HG03097 (cell line): ENCODE results near the gene PRKN.

Experiments used
- ATAC-seq: cut with Tn5 transposase; IDR thresholded peaks from one replicate; pipeline ENCODE4 v1.9.1; 2021; ENCODE audit not compliant: unreplicated experiment, low FRiP score

Gene PRKN

DNA sequence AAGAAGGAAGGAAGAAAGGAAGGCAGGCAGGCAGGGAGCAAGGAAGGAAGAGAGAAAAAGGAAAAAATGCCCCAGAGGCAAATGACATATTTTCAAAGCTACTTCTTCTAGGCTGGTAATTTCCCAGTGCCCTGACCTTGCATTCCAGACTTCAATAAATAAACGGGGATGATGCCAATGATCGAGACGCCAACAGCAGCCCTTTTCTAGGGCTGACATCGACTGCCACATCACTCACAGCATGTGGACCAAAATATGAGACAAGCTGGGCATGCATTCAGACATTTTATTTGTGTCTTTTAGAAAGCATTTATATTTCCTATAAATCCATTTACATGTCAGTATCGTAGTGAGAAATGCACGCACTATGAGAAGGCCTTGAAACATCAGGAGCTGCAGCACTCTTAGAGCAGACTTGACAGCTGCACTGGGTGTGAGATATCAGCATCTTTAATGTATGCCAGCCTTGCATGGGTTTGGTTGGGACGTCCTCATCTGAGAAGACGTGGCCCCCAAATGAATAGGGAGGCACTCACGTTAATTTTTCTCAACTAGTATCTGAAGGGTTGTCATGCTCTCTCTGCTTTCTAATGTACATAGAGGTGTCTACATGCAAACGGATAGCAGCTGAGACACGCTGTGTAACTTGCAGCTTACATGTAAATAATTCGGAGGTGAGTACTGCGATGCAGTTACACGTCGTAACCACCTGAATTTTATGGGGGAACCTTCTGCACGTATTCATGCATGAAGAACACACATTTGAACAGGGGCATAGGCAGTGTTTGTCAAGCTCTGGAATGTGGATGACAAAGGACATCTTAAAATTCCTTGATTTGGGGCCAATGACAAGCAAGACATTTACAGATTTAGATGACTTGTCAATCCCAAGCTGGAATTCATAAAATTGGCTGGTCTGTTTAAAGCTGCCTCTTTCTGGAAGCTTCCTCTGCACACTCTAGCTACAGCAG, 1304.6 kb downstream of the PRKN start:
- ATAC-seq: no peak

DNA sequence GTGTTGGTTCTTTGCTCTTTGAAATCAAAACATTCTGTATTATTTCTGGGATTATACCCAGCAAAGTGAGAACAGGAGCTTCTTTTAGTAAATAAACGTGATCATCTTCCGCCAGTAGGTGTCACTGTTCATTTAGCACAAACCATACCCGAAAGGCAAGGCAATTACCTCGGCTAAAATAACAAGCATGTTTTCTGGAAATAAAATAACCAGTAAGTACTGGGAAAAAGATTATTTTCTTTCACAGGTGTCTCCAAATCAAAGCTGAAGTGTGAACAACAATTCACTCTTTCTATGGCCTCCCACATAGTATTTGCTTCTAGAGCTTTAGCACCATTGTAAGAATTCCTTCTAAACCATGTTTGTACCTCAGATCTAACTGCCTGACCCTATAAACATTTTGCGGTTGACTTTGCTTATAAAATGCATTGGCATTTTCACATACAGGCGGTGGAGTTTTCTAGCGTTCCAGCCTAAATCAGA, 1309.1 kb downstream of the PRKN start:
- ATAC-seq: no peak

DNA sequence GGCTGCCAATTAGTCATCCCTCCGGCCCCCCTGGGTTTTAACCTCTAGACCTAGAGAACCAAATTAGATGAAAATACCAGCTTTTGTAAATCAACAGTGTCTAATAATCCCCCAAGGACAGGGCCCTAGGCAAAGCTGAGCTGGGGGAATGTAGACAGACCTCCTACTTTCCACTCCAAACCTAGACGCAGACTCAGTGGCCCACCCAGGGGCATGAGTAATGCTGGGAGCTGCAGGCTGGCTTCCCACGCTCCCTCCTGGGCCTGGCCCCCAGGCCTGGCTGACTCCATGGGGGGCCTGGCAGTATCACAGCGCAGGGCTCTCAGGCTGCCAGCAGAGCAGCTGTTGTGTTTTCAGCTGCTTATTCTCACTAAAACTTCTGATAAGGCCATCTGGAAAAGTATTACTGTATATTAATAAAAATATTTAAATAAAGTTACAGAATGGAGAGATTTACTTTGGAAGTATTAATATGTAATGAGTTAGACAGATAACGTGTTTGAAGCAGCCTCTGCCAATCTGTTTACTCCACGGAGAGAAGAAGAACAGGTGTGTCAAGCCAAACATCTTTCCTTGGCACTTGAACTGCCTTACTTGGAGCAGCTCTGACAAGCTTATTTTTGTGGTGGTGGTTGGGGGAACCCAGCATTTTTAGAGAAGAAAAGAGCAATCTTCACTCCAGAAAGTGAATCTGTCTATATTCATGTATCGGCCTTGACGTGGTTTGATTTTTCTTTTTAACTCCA, 1309.7 kb downstream of the PRKN start:
- no peak for ATAC-seq

DNA sequence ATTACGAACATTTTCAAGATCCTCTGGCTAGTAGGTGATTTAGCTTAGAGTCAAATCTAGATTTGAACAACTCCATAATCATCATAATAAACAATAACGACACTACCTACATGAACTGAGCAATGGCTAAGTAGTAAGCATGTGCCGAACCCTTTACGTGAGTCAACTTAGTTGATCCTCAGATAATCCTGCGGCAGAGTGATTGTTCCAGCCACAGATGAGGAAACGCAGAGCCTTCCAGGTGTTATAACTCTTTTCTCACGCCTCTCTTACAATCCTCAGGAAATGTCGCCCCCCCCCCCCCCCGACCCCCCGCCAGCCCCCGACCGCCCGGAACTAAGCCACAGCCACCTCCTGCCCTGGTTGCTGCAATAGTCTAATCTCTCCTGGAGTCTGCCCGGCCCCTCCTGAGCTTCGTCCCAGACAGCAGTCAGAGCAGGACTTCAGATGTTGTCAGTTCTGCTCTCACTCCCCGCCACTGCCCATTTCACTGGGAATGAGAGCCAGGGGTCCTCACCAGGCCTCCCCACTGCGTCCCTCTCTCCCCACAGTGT, 1312.2 kb downstream of the PRKN start:
- no peak for ATAC-seq

DNA sequence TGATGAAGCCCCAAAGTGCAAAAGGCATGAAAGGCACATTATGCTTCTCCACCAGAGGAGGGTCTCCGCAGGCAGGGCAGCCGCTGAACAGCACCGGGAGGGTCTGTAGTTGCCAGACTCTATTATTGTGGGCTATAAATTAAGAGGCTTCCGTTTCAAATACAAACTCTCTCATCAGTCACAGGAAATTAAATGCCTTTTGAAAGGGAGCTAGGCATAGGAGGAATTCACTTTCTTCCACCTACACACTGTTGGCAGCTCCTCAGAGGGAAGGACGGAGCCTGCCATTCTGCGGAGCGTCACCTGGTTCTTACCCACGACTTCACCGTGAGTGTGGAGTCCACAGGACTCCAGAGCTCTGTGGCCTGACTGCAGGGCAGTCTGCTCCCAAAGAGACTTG, 1312.9 kb downstream of the PRKN start:
- ATAC-seq: no peak

DNA sequence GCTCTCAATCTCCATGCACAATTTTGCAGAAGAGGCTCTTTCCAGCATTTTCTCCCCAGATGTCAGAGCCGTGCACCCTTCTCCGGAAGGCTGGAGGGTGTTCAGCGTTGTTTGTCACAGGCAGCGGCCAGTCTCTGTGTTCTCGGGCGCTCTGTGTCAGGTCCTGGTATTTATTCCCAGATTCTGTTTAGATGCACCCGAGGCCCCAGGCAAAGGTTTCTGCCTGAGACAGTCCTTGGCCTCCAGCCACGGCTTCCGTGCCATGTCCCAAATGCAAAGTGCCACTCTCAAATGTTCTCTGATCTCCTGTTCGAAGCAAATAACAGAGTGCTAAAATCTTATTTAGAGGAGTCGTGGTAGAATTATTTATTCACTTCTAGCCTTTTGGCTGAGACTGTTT, 1313.4 kb downstream of the PRKN start:
- ATAC-seq: no peak

DNA sequence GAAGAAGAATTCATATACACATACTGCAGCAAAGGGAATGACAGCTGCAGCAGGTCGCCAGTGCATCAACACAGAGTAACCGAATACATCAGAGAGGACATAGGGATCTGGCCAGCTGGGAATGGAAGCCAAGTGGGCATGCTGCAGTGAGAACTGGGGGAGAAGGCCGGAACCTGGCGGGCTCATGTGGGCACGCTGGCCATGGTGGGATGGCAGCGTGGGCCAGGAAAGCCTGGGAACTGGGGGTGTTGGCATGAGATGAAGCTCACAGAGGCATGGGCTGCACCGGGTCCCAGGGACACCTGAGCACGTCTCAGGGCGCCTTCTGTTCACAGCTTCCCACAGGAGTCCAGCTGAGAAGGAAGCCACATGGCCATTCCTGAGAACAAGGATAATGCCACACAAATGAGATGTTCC, 1314.2 kb downstream of the PRKN start:
- ATAC-seq: no peak

DNA sequence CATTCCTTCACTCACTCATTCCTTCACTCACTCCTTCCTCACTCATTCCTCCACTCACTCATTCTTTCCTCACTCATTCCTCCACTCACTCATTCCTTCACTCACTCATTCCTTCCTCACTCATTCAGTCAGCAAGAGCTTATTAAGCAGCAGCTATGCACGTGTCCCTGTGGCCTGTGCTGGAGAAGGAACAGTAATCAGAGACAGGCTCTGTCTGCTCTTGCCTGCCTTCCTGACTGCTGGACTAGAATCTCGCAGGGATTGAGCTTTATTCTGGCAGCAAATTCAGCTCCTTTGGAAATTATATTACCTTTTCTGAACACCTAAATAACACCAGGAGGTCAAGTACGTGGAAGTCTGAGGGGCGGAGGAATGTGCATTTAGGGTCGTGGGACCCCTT, 1314.8 kb downstream of the PRKN start:
- no peak for ATAC-seq

DNA sequence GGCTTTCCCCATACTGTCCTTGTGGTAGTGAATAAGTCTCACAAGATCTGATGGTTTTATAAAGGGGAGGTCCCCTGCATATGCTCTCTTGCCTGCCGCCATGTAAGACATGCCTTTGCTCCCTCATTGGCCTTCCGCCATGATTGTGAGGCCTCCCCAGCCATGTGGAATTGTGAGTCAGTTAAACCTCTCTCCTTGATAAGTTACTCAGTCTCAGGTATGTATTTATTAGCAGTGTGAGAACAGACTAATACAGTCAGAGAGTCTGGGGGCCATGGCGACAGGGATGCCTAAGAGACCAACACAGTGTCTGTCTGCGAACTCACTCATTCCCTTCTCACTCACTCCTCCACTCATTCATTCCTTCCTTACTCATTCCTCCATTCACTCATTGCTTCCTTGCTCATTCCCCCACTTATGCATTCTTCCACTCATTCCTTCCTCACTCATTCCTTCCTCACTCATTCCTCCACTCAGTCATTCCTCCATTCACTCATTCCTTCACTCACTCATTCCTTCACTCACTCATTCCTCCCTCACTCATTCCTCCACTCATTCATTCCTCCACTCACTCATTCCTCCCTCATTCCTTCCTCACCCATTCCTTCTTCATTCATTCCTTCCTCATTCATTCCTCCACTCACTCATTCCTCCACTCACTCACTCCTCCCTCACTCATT, 1316.2 kb downstream of the PRKN start:
- no peak for ATAC-seq

DNA sequence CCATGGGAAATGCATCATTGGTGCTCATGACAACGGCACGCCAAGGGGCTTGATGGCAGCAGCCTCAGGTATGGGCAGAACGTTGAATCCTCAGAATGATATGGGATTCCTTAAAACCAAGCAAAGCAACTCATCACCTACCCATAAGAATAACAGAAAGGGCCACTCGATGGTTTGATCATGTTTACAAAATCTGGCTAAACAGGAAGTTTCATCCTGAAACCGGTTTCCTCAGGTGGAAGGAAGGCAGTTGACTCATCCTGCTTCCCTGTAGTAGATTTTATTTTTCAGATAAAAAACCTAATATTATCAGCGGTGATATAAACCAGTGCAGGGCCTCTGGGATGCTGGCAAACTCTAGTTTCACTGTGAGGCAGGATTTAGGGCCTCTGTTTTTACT, 1316.8 kb downstream of the PRKN start:
- ATAC-seq: no peak

DNA sequence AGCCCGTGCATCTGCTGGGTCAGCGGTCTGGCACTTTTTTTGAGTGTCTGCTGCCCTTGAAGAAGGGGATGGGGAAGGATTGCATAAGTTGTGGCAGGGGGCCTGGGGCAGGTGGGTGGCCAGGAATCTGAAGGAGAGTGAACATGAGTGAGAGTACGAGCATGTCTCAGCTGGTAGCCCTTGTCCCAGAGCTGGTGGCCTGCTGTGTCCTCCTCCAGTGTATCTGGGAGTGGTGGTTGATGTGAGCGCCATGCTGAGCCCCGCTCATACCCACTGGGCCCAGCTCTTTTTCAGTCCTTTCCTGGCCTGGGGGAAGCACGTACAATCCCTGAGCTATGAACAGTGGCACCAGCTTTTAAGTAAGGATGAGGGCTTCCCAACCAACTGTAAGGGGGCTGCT, 1317.5 kb downstream of the PRKN start:
- no peak for ATAC-seq

DNA sequence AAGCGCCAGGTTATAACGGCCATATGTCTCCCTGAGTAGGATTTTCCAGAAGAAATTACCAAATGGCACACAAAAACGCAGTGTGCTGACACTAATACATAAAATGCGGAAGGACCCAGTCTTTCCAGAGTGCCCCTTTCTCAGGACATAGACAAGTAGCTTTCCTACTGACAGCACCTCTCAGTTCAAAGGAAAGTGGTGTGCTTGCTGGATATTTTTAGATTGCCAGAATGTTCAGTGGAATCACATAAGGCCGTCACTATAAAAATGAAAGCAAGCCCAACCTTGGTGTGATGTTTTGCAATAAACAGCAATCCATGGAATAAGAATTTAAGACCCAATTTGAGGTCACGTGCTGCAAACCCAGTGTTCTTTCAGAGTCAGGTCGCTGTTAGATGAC, 1318.2 kb downstream of the PRKN start:
- ATAC-seq: no peak

DNA sequence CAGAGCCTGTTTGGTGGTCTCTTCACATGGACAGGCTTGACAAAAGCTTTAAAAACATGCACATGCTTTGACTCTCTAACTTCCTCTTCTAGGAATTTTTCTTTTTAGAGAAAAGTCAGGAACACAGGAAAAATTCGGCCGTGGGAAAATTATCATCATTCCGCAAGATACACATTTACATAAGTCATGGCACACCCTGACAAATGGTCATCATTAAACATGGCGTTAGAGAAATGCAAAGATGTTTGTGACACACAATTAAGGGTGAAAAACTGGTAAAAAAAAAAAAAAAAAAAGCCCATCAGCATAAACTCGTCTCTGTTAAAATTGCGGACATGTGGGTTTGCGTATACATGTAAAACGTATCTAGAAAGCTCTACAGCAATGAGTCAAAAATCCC, 1319.5 kb downstream of the PRKN start:
- ATAC-seq: no peak

DNA sequence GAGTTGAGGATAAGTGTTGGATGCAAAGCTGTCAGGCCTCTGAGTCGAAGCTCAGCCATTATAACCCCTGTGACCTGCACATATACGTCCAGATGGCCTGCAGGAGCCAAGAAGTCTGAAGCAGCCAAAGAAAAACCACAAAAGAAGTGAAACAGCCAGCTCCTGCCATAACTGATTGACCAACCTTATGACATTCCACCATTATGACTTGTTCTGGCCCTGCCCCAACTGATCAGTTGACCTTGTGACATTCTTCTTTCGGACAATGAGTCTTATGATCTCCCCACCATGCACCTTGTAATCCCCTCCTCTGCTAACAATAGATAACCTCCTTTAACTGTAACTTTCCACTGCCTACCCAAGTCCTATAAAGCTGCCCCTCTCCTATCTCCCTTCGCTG, 1320.0 kb downstream of the PRKN start:
- ATAC-seq: no peak

DNA sequence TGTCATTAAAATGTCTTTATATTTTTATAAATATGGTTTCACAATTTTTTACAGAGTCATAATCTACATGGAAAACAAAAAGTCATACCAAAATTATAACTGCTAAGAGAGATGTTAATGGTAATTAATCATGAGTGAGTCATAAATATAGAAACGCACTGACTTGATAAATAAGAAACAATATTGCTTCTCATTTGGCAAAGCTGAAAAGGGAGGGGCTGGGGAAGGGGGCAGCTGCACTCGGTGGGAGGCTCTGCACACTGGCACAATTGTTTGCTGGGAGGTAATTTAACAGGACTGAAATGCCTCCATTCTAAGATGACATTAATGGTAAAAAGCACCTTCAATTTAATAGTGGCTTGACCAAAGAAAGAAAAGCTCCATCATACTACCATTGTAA, 1320.5 kb downstream of the PRKN start:
- no peak for ATAC-seq

DNA sequence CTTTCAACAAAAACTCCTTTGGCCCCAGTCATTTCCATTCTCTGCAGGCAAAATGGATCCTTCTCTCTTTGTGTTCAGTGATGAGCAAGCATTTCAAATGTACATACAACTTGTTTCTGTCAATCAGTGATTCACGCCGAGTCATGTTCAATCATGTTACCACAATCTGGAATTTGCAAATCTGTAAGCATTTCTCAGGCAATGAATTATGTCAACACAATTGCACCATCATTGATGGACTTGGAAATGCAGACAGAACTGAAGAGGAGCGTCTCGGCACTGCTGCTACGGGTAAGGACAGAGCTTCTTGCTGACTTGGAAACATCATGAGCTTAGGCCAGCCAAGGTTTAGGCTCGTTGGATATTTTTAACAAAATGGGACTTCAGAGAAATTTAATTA, 1320.9 kb downstream of the PRKN start:
- ATAC-seq: no peak

DNA sequence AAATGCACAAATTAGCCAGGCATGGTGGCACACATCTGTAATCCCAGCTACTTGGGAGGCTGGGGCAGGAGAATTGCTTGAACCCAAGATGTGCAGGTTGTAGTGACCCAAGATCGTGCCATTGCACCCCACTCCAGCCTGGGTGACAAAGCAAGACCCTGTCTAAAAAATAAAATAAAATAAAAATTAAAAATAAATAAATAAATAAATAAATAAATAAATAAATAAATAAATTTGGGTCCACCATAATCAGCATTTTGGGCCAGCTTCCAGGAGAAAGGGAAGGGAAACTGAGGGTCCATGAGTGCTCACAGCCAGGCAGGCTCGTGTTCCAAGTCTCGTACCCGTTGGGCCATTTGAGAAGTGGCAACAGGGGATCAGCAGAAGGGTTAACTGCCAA, 1322.1 kb downstream of the PRKN start:
- ATAC-seq: no peak

DNA sequence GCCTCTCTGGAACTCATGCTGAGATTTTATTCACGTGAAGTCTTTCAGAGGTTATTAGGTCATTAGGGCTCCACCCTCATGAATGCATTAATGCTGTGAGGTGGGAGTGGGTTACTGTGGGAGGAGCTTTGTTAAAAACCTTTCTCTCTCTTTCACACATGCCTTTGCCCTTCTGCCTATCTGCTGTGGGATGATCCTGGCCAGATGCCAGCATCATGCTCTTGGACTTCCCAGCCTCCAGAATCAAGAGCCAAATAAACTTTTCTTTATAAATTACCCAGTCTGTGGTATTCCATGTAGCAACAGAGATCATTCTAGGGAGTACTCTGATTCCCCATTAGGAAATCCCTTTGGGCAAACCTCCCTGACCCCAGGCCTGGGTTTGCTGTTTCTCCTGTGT, 1323.8 kb downstream of the PRKN start:
- no peak for ATAC-seq

DNA sequence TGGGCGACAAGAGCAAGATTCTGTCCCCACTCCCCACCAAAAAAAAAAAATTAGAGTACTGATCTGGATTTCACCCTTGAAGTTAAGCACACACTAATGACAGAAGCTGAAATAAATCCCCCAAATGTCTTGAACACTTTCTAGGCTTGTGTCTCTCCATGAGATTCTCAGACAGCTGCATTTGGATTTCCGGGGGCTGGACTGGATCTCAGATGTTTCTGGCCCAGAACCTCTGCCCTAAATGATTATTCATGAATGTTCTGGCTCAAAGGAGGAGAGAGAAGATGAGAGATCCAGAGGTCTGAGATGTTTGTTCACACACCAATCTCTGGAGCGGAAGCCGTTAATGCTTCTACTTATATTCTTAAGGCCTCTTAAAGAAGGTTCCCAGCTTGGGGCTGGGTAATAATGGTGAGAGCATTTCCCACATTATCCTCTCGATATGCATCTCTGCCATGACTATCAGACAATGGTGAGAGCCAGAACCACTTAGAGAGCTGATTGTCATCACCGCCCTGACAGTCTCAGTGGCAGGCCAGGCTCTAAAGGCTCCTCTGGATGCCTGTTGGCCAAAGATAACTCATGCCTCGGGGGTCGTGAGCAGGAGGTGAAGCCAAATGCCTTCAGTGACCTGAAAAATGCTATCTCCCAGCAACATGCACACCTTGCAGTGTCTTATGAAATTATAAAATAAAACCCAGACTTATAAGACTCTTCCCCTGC, 1325.8 kb downstream of the PRKN start:
- ATAC-seq: no peak

DNA sequence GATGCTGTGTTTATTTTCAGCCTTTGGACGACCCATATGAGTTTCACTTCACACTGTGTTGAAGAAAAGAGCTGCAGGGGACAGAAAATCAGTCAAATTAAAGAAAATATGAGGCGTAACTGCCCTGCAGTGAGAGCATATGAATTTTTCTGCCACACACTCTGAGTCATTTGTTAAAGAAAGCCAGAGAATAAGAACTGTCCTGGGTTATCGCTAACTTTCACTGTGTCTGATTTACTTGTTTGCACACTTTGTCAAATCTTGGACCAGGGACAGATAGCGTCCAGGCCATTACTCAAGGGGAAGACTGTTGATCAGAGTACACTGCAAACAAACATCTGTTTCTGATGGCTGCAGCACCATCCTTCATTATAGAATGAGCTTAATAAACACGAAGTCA, 1326.9 kb downstream of the PRKN start:
- no peak for ATAC-seq
